Fibroblast of skin of scalp (primary cell): Measurements from ENCODE around the gene PRKACA.
"Not testable (repeated sequence)": the region's sequence is repeated elsewhere in the genome, so short reads cannot be mapped to it uniquely, and the experiment has no call there.

Source experiments
- DNase-seq: peaks from one replicate; pipeline ENCODE4 v3.0.0-alpha.2; 2013

PRKACA gene

GRCh38 chr19:14066134-14066533 lies 51.4 kb downstream of the PRKACA start:
- no peak for DNase-seq

- DNase-seq: no peak
These were observed 54.5 kb downstream of the PRKACA start for GRCh38 chr19:14063105-14063504.

- no peak for DNase-seq
These were observed 55.1 kb downstream of the PRKACA start for GRCh38 chr19:14062558-14062855.

- no peak for DNase-seq
These were observed 55.6 kb downstream of the PRKACA start, which contains the start of gene PALM3 for GRCh38 chr19:14061751-14062557. PALM3 (minus strand) TSS chr19:14062076; CDS start chr19:14061980, 96 bp downstream.

- no peak for DNase-seq
These were observed 56.3 kb downstream of the PRKACA start for GRCh38 chr19:14061081-14061749.

GRCh38 chr19:14059652-14060155 lies 57.9 kb downstream of the PRKACA start:
- DNase-seq: no peak

GRCh38 chr19:14059093-14059480 lies 58.5 kb downstream of the PRKACA start:
- DNase-seq: no peak

GRCh38 chr19:14058182-14059092 lies 59.1 kb downstream of the PRKACA start:
- DNase-seq: no peak

- no peak for DNase-seq
These were observed 60.7 kb downstream of the PRKACA start for GRCh38 chr19:14056741-14057356.

GRCh38 chr19:14056069-14056666 lies 61.4 kb downstream of the PRKACA start:
- DNase-seq: no peak

- DNase-seq: no peak
These were observed 62.2 kb downstream of the PRKACA start for GRCh38 chr19:14055396-14055795.

- no peak for DNase-seq
These were observed 62.8 kb downstream of the PRKACA start for GRCh38 chr19:14054721-14055120.

- no peak for DNase-seq
These were observed 63.5 kb downstream of the PRKACA start for GRCh38 chr19:14054099-14054498.

GRCh38 chr19:14053500-14053899 lies 64.1 kb downstream of the PRKACA start:
- no peak for DNase-seq

GRCh38 chr19:14053032-14053431 lies 64.5 kb downstream of the PRKACA start:
- DNase-seq: no peak

GRCh38 chr19:14052470-14052869 lies 65.1 kb downstream of the PRKACA start:
- no peak for DNase-seq

GRCh38 chr19:14051980-14052379 lies 65.6 kb downstream of the PRKACA start:
- DNase-seq: no peak

GRCh38 chr19:14050961-14051360 lies 66.6 kb downstream of the PRKACA start:
- DNase-seq: not testable (repeated sequence)

GRCh38 chr19:14050512-14050911 lies 67.0 kb downstream of the PRKACA start:
- DNase-seq: no peak

- peak; percentile 22 for DNase-seq
These were observed 69.0 kb downstream of the PRKACA start for GRCh38 chr19:14048443-14049153.

- DNase-seq: not testable (repeated sequence)
These were observed 69.7 kb downstream of the PRKACA start for GRCh38 chr19:14047866-14048265.
